ENCODE results near the gene FBXO34. TPM values are rescaled to one million over a fixed set of nuclear protein-coding genes. Genes with fewer than 3 reads are reported as not detected.
A peak's percentile ranks its signal among the peaks of the same experiment; 100 is the strongest.

FBXO34 gene
- total and polyA plus RNA-seq, 2 of the 13 experiments (the other 11 are each of a cell fraction or from before 2014, with no cell fraction given), result 8.8 to 13.5 TPM

- peak; percentile 85 for TF ChIP-seq CBFB (CRISPR knock-in tag; IDR thresholded peaks at IDR 0.05)
- TF ChIP-seq SIN3A (IDR thresholded peaks at IDR 0.05; ENCODE audit: borderline replicate concordance, low read depth, low read length), result peak; percentile 40; the same call in 1 of the 2 replicates
- peak; percentile 99 for TF ChIP-seq XRCC5 (optimal IDR thresholded peaks at IDR 0.05; ENCODE audit: low read length)
- peak; percentile 84 for TF ChIP-seq RBFOX2 (IDR thresholded peaks at IDR 0.05; ENCODE audit: low read depth, low read length)
- peak; percentile 44; the same call in 1 of the 2 replicates for TF ChIP-seq ZNF430 (CRISPR knock-in tag; IDR thresholded peaks at IDR 0.05)
- TF ChIP-seq ZNF616 (CRISPR knock-in tag; IDR thresholded peaks at IDR 0.05; ENCODE audit: low read depth), result no peak
- 0 out of 2 replicates have a peak, but pooled peaks have one; percentile 51 for TF ChIP-seq KDM1A (CRISPR knock-in tag; IDR thresholded peaks at IDR 0.05)
- no peak for TF ChIP-seq CERS6 (CRISPR knock-in tag; IDR thresholded peaks at IDR 0.05)
- no peak for TF ChIP-seq ZNF446 (CRISPR knock-in tag; IDR thresholded peaks at IDR 0.05)
- no peak for TF ChIP-seq LCORL (IDR thresholded peaks at IDR 0.05)
- peak; percentile 70 for TF ChIP-seq LCORL (CRISPR knock-in tag; IDR thresholded peaks at IDR 0.05)
- TF ChIP-seq E2F1 (CRISPR knock-in tag; IDR thresholded peaks at IDR 0.05), result peak; percentile 48; the same call in 1 of the 2 replicates
- peak; percentile 77; the same call in 1 of the 2 replicates for TF ChIP-seq PRDM10 (CRISPR knock-in tag; IDR thresholded peaks at IDR 0.05; ENCODE audit: low read depth)
- TF ChIP-seq ZMAT3 (CRISPR knock-in tag; conservative IDR thresholded peaks at IDR 0.05), result peak; percentile 49; the same call in 1 of the 2 replicates
- no peak for TF ChIP-seq ZNF780A (CRISPR knock-in tag; IDR thresholded peaks at IDR 0.05)
- TF ChIP-seq PHF8 (CRISPR knock-in tag; IDR thresholded peaks at IDR 0.05), result peak; percentile 59
- no peak for TF ChIP-seq THAP8 (CRISPR knock-in tag; IDR thresholded peaks at IDR 0.05; ENCODE audit: borderline replicate concordance)
- TF ChIP-seq ARNT2 (CRISPR knock-in tag; IDR thresholded peaks at IDR 0.05; ENCODE audit: low read depth), result peak; percentile 78
- TF ChIP-seq MTF1 (CRISPR knock-in tag; IDR thresholded peaks at IDR 0.05), result no peak
- TF ChIP-seq ZNF281 (CRISPR knock-in tag; IDR thresholded peaks at IDR 0.05; ENCODE audit: borderline replicate concordance), result peak; percentile 82; the same call in 1 of the 2 replicates
- peak; percentile 61; the same call in 1 of the 3 replicates for TF ChIP-seq MXI1 (IDR thresholded peaks at IDR 0.05; ENCODE audit: borderline replicate concordance, low read depth, low read length)
Measured at GRCh38 chr14:55270832-55271571, at the start of gene FBXO34 (continued).

Measured in HepG2 (cell line).